GM18517 (cell line): Measurements from ENCODE around the gene PCGF1.

Source experiments
- ATAC-seq: cut with Tn5 transposase; IDR thresholded peaks from one replicate; pipeline ENCODE4 v1.9.1; 2021; ENCODE audit warnings: mild to moderate bottlenecking, moderate library complexity; ENCODE audit not compliant: unreplicated experiment

PCGF1 gene

GRCh38 chr2:74537140-74537539, 29.6 kb upstream of the PCGF1 start:
- no peak for ATAC-seq

GRCh38 chr2:74536166-74536950, 28.9 kb upstream of the PCGF1 start:
- no peak for ATAC-seq

DNA sequence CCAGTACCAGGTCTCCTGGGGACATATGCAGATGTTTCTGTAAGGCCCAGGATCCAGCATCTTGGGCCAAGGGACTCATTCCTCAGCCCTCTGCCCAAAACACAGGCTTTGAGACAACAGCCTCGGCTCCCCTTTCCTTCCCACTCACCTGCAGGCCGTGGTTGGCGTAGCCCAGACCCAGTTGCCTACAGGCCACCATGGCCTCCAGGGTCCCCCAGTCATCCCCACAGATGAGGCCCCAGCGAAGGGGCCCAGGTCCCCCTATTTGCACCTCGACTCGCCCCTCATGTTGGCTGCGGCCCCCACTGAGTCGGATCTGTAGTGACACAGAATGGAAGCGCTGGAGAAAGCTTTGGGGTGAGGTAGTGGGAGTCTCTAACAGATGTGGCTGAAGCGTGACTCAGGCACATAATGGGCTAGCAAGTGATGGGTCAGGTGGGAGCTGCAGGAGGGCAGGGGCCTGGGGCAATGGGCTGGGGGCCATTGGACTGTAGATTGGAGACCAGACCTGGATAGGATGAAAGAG, 28.0 kb upstream of the PCGF1 start:
- no peak for ATAC-seq

- ATAC-seq: no peak
Measured at GRCh38 chr2:74534411-74534810, 26.9 kb upstream of the PCGF1 start.

DNA sequence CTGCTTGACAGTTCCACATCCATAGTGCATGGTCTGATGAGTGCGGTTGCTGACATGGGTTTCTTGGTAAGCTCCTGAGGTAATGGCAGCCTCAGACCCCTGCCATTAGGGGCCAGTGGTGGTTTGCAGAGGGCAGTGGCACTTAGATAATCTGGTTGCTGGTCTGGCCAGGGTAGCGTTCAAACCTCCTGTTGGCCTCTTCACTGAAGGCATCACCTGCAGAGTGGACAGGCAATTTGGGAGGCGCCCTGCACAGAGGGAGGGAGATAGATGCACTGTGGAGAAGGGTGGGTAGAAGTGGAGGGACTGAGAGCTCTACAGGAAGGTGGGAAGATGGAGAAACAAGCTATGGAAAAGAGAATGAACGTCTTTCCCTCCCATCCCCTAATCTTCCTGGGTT, 26.0 kb upstream of the PCGF1 start:
- no peak for ATAC-seq

- no peak for ATAC-seq
Measured at GRCh38 chr2:74532222-74532621, 24.7 kb upstream of the PCGF1 start.

DNA sequence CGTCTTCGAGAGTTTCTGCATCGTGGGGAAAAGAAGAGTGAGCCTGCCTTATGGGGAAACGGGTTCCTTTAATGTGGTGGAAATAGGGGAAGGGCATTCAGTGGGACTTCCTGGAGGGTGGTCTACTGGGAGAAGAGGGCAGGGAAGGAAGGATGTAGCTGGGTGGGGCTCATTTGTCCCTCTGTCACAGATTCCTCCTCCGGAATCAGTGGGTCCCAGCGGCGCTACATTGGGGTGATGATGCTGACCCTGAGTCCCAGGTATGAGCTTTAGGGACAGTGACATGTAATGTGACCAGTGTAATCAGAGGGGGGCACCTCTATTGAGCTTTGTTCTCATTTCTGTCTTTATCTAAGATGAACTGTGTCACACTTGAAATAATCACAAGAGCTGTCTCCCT, 24.2 kb upstream of the PCGF1 start:
- ATAC-seq: no peak

GRCh38 chr2:74530239-74531187, 23.0 kb upstream of the PCGF1 start:
- no peak for ATAC-seq

- ATAC-seq: peak; percentile 79
Measured at GRCh38 chr2:74529357-74530238, 22.1 kb upstream of the PCGF1 start, which contains the start of the genes AUP1 and HTRA2. Gene AUP1 (minus strand): TSS chr2:74529706. CDS start chr2:74529629, 77 bp downstream. Gene HTRA2 (plus strand): TSS chr2:74529933. CDS start chr2:74530007, 74 bp downstream.

DNA sequence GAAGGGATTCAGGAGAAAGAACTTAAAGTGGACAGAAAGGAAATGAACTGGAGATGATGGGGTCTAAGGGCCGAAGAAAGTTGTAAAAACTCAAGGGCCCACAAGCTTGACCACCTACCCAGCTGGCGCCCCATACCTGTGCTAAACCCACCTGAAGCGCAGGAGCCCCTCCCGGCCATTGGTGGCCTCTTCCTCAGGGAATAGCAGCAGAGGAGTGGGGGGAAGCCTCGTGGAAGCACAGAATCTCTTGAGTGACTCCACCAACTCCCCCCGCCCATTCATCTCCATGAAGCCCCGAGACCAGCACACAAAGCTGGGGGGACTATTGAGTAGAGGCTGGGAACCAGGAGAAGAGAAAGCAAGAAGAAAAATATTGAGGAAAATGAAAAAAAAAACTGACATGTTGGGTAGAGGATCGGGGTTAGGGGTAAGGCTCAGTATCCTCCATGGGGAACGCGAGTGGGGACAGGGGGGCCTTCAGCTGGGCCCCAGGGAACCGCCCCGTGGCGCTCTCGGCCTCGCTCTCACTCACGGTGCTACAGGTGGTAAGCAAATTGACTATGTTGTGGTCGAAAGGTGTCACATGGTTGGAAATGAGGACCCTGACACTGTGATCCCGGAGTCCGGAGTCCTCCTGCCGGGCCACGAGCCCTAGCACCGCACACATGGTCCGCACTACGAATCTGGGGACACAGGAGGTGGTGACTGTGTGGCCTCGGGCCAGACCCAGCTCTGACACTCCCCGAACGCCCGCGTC, 21.3 kb upstream of the PCGF1 start:
- ATAC-seq: peak; percentile 7

DNA sequence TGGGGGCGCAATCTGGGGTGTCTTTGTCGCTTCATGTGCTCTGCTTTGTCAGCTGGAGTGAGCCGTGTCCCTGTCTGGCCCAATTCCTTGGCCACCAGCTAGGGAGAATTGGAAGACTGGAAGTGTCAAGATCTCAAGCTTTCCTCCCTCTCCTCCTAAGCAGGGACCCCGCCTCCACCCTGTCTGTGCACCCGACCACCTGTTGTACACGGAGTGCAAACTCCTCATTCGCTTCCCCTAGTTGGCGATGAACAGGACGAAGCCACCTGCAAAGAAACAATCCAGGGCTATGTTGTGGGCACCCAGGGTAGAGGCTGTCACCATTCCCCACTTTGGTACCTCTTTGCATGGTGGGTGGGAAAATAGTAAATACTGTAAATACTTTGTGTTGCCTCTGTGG, 20.2 kb upstream of the PCGF1 start:
- no peak for ATAC-seq

- ATAC-seq: no peak
Measured at GRCh38 chr2:74526649-74527230, 19.2 kb upstream of the PCGF1 start.

GRCh38 chr2:74525717-74526648, 18.5 kb upstream of the PCGF1 start, which contains the start of gene DQX1:
Gene DQX1 (minus strand): TSS chr2:74526231. CDS start chr2:74525729, 502 bp downstream.
- no peak for ATAC-seq

- no peak for ATAC-seq
Measured at GRCh38 chr2:74524955-74525716, 17.6 kb upstream of the PCGF1 start.

- ATAC-seq: no peak
Measured at GRCh38 chr2:74524005-74524404, 16.5 kb upstream of the PCGF1 start.

- ATAC-seq: no peak
Measured at GRCh38 chr2:74522516-74522915, 15.0 kb upstream of the PCGF1 start.

GRCh38 chr2:74516650-74517049, 9.2 kb upstream of the PCGF1 start:
- no peak for ATAC-seq
